GM23338 (cell line): Measurements from ENCODE around the gene KLK10. TPM values are rescaled to one million over a fixed set of nuclear protein-coding genes. Genes with fewer than 3 reads are reported as not detected.

ENCODE experiments used
- ATAC-seq: fragments of 200-7000 bp; cut with Tn5 transposase; 3 replicates; pipeline ENCODE4 v1.9.1; 2020
- DNase-seq: peaks from one replicate; pipeline ENCODE4 v3.0.0-alpha.2; 2015; ENCODE audit warnings: low spot score
- H2AFZ ChIP-seq: fragments of 200-600 bp; sonication (generic); 2 replicates; pipeline ENCODE4 v1.8.0; 2016; ENCODE audit warnings: antibody characterized with exemption, mild to moderate bottlenecking, moderate library complexity
- H3F3A ChIP-seq: fragments of 200-600 bp; sonication (generic); replicated peaks from 2 replicates; pipeline ENCODE4 v1.8.0; 2017; ENCODE audit warnings: antibody characterized with exemption, mixed run types, low read depth
- H3K27ac ChIP-seq: fragments of 200-600 bp; sonication (generic); 2 replicates; pipeline ENCODE4 v1.6.1; 2016; ENCODE audit warnings: low read depth
- H3K27me3 ChIP-seq: fragments of 200-600 bp; sonication (generic); 2 replicates; pipeline ENCODE4 v1.8.0; 2016; ENCODE audit warnings: mild to moderate bottlenecking, mixed run types, moderate library complexity; ENCODE audit not compliant: insufficient read depth
- H3K36me3 ChIP-seq: fragments of 200-600 bp; sonication (generic); 2 replicates; pipeline ENCODE4 v1.8.0; 2016; ENCODE audit warnings: mild to moderate bottlenecking; ENCODE audit not compliant: insufficient read depth
- H3K4me1 ChIP-seq: fragments of 200-600 bp; sonication (generic); 2 replicates; pipeline ENCODE4 v1.8.0; 2016; ENCODE audit warnings: mild to moderate bottlenecking, moderate library complexity; ENCODE audit not compliant: insufficient read depth
- H3K4me2 ChIP-seq: fragments of 200-600 bp; sonication (generic); 2 replicates; pipeline ENCODE4 v1.7.1; 2017; ENCODE audit warnings: mixed run types
- H3K4me3 ChIP-seq: fragments of 200-600 bp; sonication (generic); 2 replicates; pipeline ENCODE4 v1.6.1; 2016; ENCODE audit warnings: mixed run types
- H3K79me2 ChIP-seq: fragments of 200-600 bp; sonication (generic); replicated peaks from 2 replicates; pipeline ENCODE4 v1.8.0; 2017; ENCODE audit warnings: mild to moderate bottlenecking; ENCODE audit not compliant: insufficient read depth
- H3K9me2 ChIP-seq: fragments of 200-600 bp; sonication (generic); 2 replicates; pipeline ENCODE4 v1.8.0; 2017; ENCODE audit not compliant: insufficient read depth
- H4K20me1 ChIP-seq: fragments of 200-600 bp; sonication (generic); replicated peaks from 2 replicates; pipeline ENCODE4 v1.8.0; 2017; ENCODE audit warnings: mild to moderate bottlenecking; ENCODE audit not compliant: insufficient read depth
- H3K27ac Mint-ChIP-seq: 2 replicates; pipeline ENCODE4 v1.8.0; 2020; ENCODE audit warnings: inconsistent platforms, mild to moderate bottlenecking, moderate library complexity, mixed read lengths
- H3K27me3 Mint-ChIP-seq: 3 replicates; pipeline ENCODE4 v1.8.0; 2022; ENCODE audit warnings: low read depth, mild to moderate bottlenecking, moderate library complexity, mixed read lengths, inconsistent platforms; ENCODE audit not compliant: insufficient read depth, poor library complexity
- H3K36me3 Mint-ChIP-seq: 3 replicates; pipeline ENCODE4 v1.8.0; 2021; ENCODE audit warnings: low read depth, mild to moderate bottlenecking, inconsistent platforms, moderate library complexity, mixed read lengths
- H3K4me1 Mint-ChIP-seq: 3 replicates; pipeline ENCODE4 v1.8.0; 2020; ENCODE audit warnings: mild to moderate bottlenecking, inconsistent platforms, mixed read lengths
- H3K4me3 Mint-ChIP-seq: 3 replicates; pipeline ENCODE4 v1.8.0; 2021; ENCODE audit warnings: moderate library complexity, mild to moderate bottlenecking, inconsistent platforms, mixed read lengths
- H3K9me3 Mint-ChIP-seq: 3 replicates; pipeline ENCODE4 v1.8.0; 2020; ENCODE audit warnings: moderate library complexity, mild to moderate bottlenecking, inconsistent platforms, mixed read lengths
- CREB1 ChIP-seq: fragments of 250-450 bp; sonication (Bioruptor Pico); IDR thresholded peaks from 2 replicates; pipeline ENCODE4 v1.5.0; 2020; ENCODE audit warnings: low read depth, mild to moderate bottlenecking, moderate library complexity
- CTCF ChIP-seq, 2 experiments: fragments of 200-600 bp in 1 of 2; sonication (generic) in 1 of 2; conservative IDR thresholded peaks; 2 replicates each; pipeline versions ENCODE4 v1.5.1 to v1.6.1; 2016 to 2017; ENCODE audit warnings: antibody characterized with exemption in 2 of 2, low read depth in 2 of 2, mild to moderate bottlenecking in 2 of 2, moderate library complexity in 1 of 2
- ETS1 ChIP-seq: IDR thresholded peaks from 2 replicates; pipeline ENCODE4 v1.6.1; 2016; ENCODE audit warnings: antibody characterized with exemption
- EZH2 ChIP-seq: fragments of 200-600 bp; sonication (generic); IDR thresholded peaks from one replicate; pipeline ENCODE4 v1.8.0; 2017; ENCODE audit warnings: antibody characterized with exemption, mild to moderate bottlenecking, low read depth; ENCODE audit not compliant: unreplicated experiment
- JUNB ChIP-seq: IDR thresholded peaks from one replicate; pipeline ENCODE4 v1.6.1; 2016; ENCODE audit warnings: antibody characterized with exemption; ENCODE audit not compliant: unreplicated experiment
- NANOG ChIP-seq: IDR thresholded peaks from 2 replicates; pipeline ENCODE4 v1.6.1; 2016; ENCODE audit warnings: antibody characterized with exemption, borderline replicate concordance
- POLR2AphosphoS5 ChIP-seq: IDR thresholded peaks from 2 replicates; pipeline ENCODE4 v1.6.1; 2016; ENCODE audit warnings: antibody characterized with exemption, low read depth
- REST ChIP-seq: IDR thresholded peaks from one replicate; pipeline ENCODE4 v1.6.1; 2018; ENCODE audit warnings: antibody characterized with exemption; ENCODE audit not compliant: unreplicated experiment
- ZNF114 ChIP-seq: fragments of 250-450 bp; sonication (Bioruptor Pico); IDR thresholded peaks from 2 replicates; pipeline ENCODE4 v1.5.0; 2020; ENCODE audit warnings: mild to moderate bottlenecking, moderate library complexity
- ZNF462 ChIP-seq: fragments of 250-450 bp; sonication (Bioruptor Pico); IDR thresholded peaks from 2 replicates; pipeline ENCODE4 v1.5.0; 2020; ENCODE audit warnings: mild to moderate bottlenecking, moderate library complexity
- polyA plus RNA-seq: library from polyadenylated mRNA; unstranded; fragments of >200 nt; fragmentation: Nextera tagmentation; extraction: Ambion mirVana; gene quantifications from 2 replicates; pipeline ENCODE4 v1.2.1, GENCODE V29; 2016
- total RNA-seq: library from RNA; depleted of rRNA; stranded (reverse); fragments of >200 nt; shearing (Covaris generic); gene quantifications from 2 replicates; pipeline ENCODE4 v1.2.3, GENCODE V29; 2014

Gene KLK10
- total and polyA plus RNA-seq, 2 experiments from 2014 or later, result 6.1 to 6.6 TPM

GRCh38 chr19:51025809-51026553 lies 6.5 kb upstream of the KLK10 start (continued):
- TF ChIP-seq CTCF (conservative IDR thresholded peaks at IDR 0.05; ENCODE audit: low read depth in 2 of 2) (no peak), ZNF114 (CRISPR knock-in tag) (no peak), JUNB (no peak), EZH2 (no peak), ETS1 (no peak), NANOG (no peak)

GRCh38 chr19:51025401-51025800 lies 5.9 kb upstream of the KLK10 start:
- no peaks in the 10 kb centered on the region; the same call in 2 of the 3 replicates for H3K9me3 Mint-ChIP-seq
- H3K36me3 Mint-ChIP-seq, result peaks cover 3% of the 10 kb centered on the region; the same call in 1 of the 3 replicates
- no peaks in the 10 kb centered on the region for H3F3A ChIP-seq
- no peaks in the 10 kb centered on the region for H3K27me3 ChIP-seq
- H3K4me2 ChIP-seq, result no peak overlapping the region
- ATAC-seq (peak; percentile 11; the same call in 2 of the 3 replicates), DNase-seq (no peak)
- no peak overlapping the region for H2AFZ ChIP-seq
- H3K27me3 Mint-ChIP-seq, result peaks cover 19% of the 10 kb centered on the region
- H3K27ac ChIP-seq, result no peak overlapping the region
- no peak overlapping the region for H3K4me3 ChIP-seq
- H3K4me3 Mint-ChIP-seq, result no peak overlapping the region
- no peaks in the 10 kb centered on the region for H4K20me1 ChIP-seq
- H3K36me3 ChIP-seq, result no peaks in the 10 kb centered on the region
- H3K27ac Mint-ChIP-seq, result no peak overlapping the region
- no peaks in the 10 kb centered on the region for H3K79me2 ChIP-seq
- H3K4me1 Mint-ChIP-seq, result peaks cover 36% of the 10 kb centered on the region
- peaks cover 7% of the 10 kb centered on the region; the same call in 1 of the 2 replicates for H3K9me2 ChIP-seq
- peaks cover 5% of the 10 kb centered on the region; the same call in 1 of the 2 replicates for H3K4me1 ChIP-seq
- TF ChIP-seq CREB1 (CRISPR knock-in tag), result no peak
- TF ChIP-seq ETS1, result no peak
- no peak for TF ChIP-seq ZNF462 (CRISPR knock-in tag)
- TF ChIP-seq POLR2AphosphoS5, result no peak
- no peak for TF ChIP-seq REST
- no peak for TF ChIP-seq ZNF114 (CRISPR knock-in tag)
